Thyroid gland (tissue), 4 donors: ENCODE data around the gene ODAD4. TPM values are rescaled to one million over a fixed set of nuclear protein-coding genes. Genes with fewer than 3 reads are reported as not detected.
A peak's percentile ranks its signal among the peaks of the same experiment; 100 is the strongest.

ENCODE experiments used
- DNase-seq, 2 donors: peaks; one replicate each; pipeline ENCODE4 v3.0.0-alpha.2; 2019
- H3K27ac ChIP-seq, 3 donors: fragments of 200-600 bp; sonication (generic); 1 replicate in 2 of 3; 2 replicates in 1 of 3; pipeline ENCODE4 v1.5.1; 2016 to 2019; ENCODE audit warnings: mild to moderate bottlenecking in 1 of 3, moderate library complexity in 1 of 3
- H3K27me3 ChIP-seq: fragments of 200-600 bp; sonication (generic); one replicate; pipeline ENCODE4 v1.5.1; 2019
- H3K36me3 ChIP-seq, 2 donors: fragments of 200-600 bp; sonication (generic); one replicate each; pipeline ENCODE4 v1.5.1; 2016 to 2019
- H3K4me1 ChIP-seq, 2 donors: fragments of 200-600 bp; sonication (generic); one replicate each; pipeline ENCODE4 v1.5.1; 2017 to 2019
- H3K4me3 ChIP-seq, 3 donors: fragments of 200-600 bp; sonication (generic); replicated peaks in 1 of 3; 1 replicate in 2 of 3; 2 replicates in 1 of 3; pipeline ENCODE4 v1.5.1; 2016; ENCODE audit warnings: mild to moderate bottlenecking in 1 of 3
- H3K9me3 ChIP-seq: fragments of 200-600 bp; sonication (generic); one replicate; pipeline ENCODE4 v1.5.1; 2017
- POLR2A ChIP-seq, 2 donors: fragments of 450-650 bp; IDR thresholded peaks; one replicate each; pipeline ENCODE4 v1.6.1; 2017; ENCODE audit warnings: antibody characterized with exemption in 2 of 2, mild to moderate bottlenecking in 2 of 2, moderate library complexity in 1 of 2
- WGBS, 2 donors: methylation state at CpG; one replicate each; pipeline ENCODE4 v1.1.5; 2017; 5-methylcytosine and 5-hydroxymethylcytosine counted together
- intact Hi-C: fragments of 100-400 bp; cut with DNase I; formaldehyde crosslinking; loops from one replicate; pipeline ENCODE4 v1.15.1; 2023
- total RNA-seq, 4 donors: library from RNA; depleted of rRNA; stranded (reverse); fragments of >200 nt; gene quantifications; one replicate each; pipeline ENCODE4 v1.2.3, GENCODE V29; 2016
- TF ChIP-seq, protein P1 (sequence below), 6 experiments: fragments of 200-600 bp in 3 of 6; fragments of 450-650 bp in 3 of 6; sonication (generic) in 3 of 6; IDR thresholded peaks; one replicate each; pipeline ENCODE4 v1.5.1; 2016 to 2019; ENCODE audit warnings: antibody characterized with exemption in 6 of 6, mild to moderate bottlenecking in 2 of 6, inconsistent platforms in 1 of 6, moderate library complexity in 1 of 6

The ODAD4 gene
- total RNA-seq, 4 donors from 2014 or later: 3.0 to 8.2 (median 3.8) TPM

DNA sequence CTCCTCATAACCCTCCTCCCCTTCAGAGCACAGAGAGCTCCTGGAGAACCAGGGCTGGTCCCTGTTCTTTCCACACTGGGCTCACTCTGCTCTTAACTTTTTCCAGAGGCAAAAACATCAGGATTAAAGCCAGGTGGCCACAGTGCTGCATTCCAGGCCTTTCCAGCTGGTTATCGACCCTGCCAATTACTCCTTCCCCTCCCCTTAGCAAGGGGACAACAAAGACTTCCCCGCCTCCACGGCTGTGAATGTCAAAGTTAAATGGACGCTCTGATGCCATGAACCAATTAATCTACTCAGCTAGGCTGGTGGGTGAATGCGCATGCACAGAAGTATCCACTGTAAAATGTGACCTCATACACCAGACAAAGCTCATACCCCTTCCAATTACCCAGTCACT is 34.8 kb upstream of the ODAD4 start:
- Histone ChIP-seq H3K9me3 (no peaks in the 10 kb centered on the region), H3K27ac (peak overlapping the region in 2 of 3 donors; percentile 38 to 46), H3K4me1 (peaks cover 5% of the 10 kb centered on the region in 2 donors), H3K27me3 (no peaks in the 10 kb centered on the region), H3K36me3 (peaks cover 37 to 61% of the 10 kb centered on the region in 2 donors), H3K4me3 (no peak overlapping the region)
- TF ChIP-seq, protein P1, sequence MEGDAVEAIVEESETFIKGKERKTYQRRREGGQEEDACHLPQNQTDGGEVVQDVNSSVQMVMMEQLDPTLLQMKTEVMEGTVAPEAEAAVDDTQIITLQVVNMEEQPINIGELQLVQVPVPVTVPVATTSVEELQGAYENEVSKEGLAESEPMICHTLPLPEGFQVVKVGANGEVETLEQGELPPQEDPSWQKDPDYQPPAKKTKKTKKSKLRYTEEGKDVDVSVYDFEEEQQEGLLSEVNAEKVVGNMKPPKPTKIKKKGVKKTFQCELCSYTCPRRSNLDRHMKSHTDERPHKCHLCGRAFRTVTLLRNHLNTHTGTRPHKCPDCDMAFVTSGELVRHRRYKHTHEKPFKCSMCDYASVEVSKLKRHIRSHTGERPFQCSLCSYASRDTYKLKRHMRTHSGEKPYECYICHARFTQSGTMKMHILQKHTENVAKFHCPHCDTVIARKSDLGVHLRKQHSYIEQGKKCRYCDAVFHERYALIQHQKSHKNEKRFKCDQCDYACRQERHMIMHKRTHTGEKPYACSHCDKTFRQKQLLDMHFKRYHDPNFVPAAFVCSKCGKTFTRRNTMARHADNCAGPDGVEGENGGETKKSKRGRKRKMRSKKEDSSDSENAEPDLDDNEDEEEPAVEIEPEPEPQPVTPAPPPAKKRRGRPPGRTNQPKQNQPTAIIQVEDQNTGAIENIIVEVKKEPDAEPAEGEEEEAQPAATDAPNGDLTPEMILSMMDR (IDR thresholded peaks at IDR 0.05): no peak
- no peak for TF ChIP-seq POLR2A (IDR thresholded peaks at IDR 0.05)
- WGBS, 2 donors: 44 to 87% methylated on average over 4 to 5 of the region's 5 CpGs
- intact Hi-C loops: no loop called here
- no peak for DNase-seq

DNA sequence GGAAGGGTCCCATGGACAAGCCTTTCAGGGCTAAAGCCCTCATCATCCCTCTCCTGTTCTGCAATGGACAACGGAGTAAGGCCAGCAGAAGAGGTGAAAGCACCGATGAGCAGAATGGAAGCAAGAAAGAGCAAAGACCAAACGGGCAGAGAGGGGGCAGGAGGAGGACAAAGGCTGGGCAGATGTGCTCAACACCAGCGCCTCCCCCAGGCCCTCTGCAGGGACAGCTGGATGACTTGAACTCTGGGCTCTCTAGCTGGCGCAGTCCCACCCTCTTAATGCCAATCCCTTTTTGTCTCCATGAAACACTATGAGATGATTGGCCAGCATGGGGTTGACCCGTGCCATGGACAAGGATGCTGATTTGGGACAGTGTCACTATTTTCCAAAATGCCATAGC is 33.7 kb upstream of the ODAD4 start:
- Histone ChIP-seq H3K4me1 (peaks cover 5% of the 10 kb centered on the region in 2 donors), H3K27me3 (no peaks in the 10 kb centered on the region), H3K27ac (no peak overlapping the region), H3K4me3 (no peak overlapping the region), H3K36me3 (peaks cover 37 to 63% of the 10 kb centered on the region in 2 donors), H3K9me3 (no peaks in the 10 kb centered on the region)
- WGBS, 2 donors: 94 to 95% methylated on average over 6 of the region's 6 CpGs
- intact Hi-C loops: no loop called here
- TF ChIP-seq, protein P1 (IDR thresholded peaks at IDR 0.05): no peak
- TF ChIP-seq POLR2A (IDR thresholded peaks at IDR 0.05): no peak
- DNase-seq: no peak

DNA sequence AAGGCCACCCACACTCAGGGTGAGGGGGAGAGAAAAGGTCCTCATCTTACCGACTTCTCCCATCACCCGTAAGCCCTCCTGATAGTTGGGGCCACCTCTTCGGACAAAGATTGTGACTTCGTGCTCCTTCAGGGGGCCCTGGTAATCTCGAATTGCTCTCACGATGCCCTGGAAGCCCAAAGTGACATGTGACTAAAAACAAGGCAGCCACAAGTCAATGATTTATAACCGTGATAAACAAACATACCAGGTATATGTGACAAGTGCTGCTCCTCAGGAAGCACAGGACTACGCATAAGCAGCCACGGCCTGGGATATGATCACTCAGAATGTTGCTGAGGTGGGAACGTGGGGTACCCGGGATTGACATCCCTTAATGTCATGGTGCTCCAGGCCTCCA is 28.8 kb upstream of the ODAD4 start:
- H3K4me3 ChIP-seq: no peak overlapping the region
- WGBS, 2 donors: 87% methylated on average over 11 of the region's 11 CpGs
- no peak for TF ChIP-seq POLR2A (IDR thresholded peaks at IDR 0.05)
- TF ChIP-seq, protein P1 (IDR thresholded peaks at IDR 0.05): no peak
- peaks cover 39 to 63% of the 10 kb centered on the region in 2 donors for H3K36me3 ChIP-seq
- no peaks in the 10 kb centered on the region for H3K27me3 ChIP-seq
- H3K27ac ChIP-seq: no peak overlapping the region
- H3K4me1 ChIP-seq: peaks cover 0 to 3% of the 10 kb centered on the region in 2 donors
- intact Hi-C loops: no loop called here
- no peak for DNase-seq
- no peaks in the 10 kb centered on the region for H3K9me3 ChIP-seq

DNA sequence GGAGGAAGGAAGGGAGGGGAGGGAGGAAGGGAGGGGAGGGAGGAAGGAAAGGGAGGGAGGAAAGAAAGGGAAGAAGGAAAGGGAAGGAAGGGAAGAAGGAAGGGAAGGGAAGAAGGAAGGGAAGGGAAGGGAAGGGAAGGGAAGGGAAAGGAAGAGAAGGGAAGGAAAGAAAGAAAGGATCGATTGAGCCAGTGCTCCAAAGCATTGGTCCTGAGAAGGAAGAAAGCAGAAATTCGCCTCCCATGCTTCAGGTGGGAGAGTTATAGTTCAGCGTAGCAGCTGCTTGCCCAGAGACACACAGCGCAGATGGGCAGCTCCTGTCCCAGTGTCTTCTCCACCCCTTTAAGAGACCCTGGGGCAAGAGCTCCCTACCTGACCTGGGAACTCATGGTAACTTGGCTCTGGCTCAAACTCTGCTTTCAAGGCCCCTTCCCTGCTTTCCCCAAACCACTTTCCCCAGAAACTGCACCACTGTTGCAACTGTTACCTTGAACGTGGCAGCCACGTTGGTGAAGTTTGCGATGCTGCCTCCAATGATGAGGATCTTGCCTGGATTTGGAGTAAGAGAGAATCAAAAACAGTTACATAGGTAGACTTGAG is 26.1 kb upstream of the ODAD4 start:
- Histone ChIP-seq H3K9me3 (no peaks in the 10 kb centered on the region), H3K4me1 (peaks cover 0 to 16% of the 10 kb centered on the region in 2 donors), H3K27ac (no peak overlapping the region), H3K27me3 (no peaks in the 10 kb centered on the region), H3K4me3 (no peak overlapping the region), H3K36me3 (peaks cover 48 to 54% of the 10 kb centered on the region in 2 donors)
- intact Hi-C loops: no loop called here
- no peak for DNase-seq
- 91% methylated on average over 7 of the region's 7 CpGs for WGBS, 2 donors
- TF ChIP-seq POLR2A (IDR thresholded peaks at IDR 0.05): no peak
- TF ChIP-seq, protein P1 (IDR thresholded peaks at IDR 0.05): no peak

DNA sequence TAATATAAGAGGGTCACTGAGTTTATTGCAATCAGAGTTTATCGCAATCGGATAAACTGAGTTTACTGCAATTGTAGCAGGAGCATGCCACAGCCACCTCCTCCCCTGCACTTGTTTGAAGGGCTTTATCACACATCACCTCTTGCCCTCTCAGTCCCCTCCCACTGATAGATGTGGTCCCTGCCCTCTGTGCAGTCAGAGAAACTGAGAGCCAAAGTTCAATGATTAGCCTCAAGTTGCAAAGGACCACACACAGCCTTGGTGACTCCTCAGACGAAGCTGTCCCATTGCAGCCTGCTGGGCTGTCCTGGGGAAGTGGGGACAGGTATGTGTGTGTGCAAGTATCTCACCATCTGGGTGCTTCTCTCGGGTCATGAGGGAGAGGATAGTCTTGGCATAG is 25.2 kb upstream of the ODAD4 start:
- DNase-seq: no peak
- no peak overlapping the region for H3K27ac ChIP-seq
- H3K4me1 ChIP-seq: peaks cover 0 to 16% of the 10 kb centered on the region in 2 donors
- no peaks in the 10 kb centered on the region for H3K27me3 ChIP-seq
- H3K36me3 ChIP-seq: peaks cover 55 to 63% of the 10 kb centered on the region in 2 donors
- TF ChIP-seq, protein P1 (IDR thresholded peaks at IDR 0.05): no peak
- no peak for TF ChIP-seq POLR2A (IDR thresholded peaks at IDR 0.05)
- 91 to 100% methylated on average over 4 of the region's 4 CpGs for WGBS, 2 donors
- no peaks in the 10 kb centered on the region for H3K9me3 ChIP-seq
- H3K4me3 ChIP-seq: no peak overlapping the region
- intact Hi-C loops: no loop called here
